Measurements from ENCODE around the gene ACTR10.

GRCh38 chr14:58276208-58276607 is 76.3 kb downstream of the ACTR10 start:
- TF ChIP-seq, protein P1, sequence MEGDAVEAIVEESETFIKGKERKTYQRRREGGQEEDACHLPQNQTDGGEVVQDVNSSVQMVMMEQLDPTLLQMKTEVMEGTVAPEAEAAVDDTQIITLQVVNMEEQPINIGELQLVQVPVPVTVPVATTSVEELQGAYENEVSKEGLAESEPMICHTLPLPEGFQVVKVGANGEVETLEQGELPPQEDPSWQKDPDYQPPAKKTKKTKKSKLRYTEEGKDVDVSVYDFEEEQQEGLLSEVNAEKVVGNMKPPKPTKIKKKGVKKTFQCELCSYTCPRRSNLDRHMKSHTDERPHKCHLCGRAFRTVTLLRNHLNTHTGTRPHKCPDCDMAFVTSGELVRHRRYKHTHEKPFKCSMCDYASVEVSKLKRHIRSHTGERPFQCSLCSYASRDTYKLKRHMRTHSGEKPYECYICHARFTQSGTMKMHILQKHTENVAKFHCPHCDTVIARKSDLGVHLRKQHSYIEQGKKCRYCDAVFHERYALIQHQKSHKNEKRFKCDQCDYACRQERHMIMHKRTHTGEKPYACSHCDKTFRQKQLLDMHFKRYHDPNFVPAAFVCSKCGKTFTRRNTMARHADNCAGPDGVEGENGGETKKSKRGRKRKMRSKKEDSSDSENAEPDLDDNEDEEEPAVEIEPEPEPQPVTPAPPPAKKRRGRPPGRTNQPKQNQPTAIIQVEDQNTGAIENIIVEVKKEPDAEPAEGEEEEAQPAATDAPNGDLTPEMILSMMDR (conservative IDR thresholded peaks at IDR 0.05 in 1 of 2, IDR thresholded peaks at IDR 0.05 in 1 of 2; ENCODE audit: low read depth in 1 of 2, low read length in 2 of 2): no peak
- TF ChIP-seq EZH2 (IDR thresholded peaks at IDR 0.05; ENCODE audit: low read length, missing control alignments): no peak

Data from fibroblast of lung (primary cell).